KMS-11 (cell line): ENCODE measurements around the gene STXBP3.

Experiments used
- H2AFZ ChIP-seq: fragments of 200-600 bp; sonication (generic); 2 replicates; pipeline ENCODE4 v1.6.1; 2016; ENCODE audit warnings: antibody characterized with exemption, mixed run types, low read depth
- H3K27ac ChIP-seq: fragments of 200-600 bp; sonication (generic); 2 replicates; pipeline ENCODE4 v1.6.1; 2016; ENCODE audit warnings: mild to moderate bottlenecking, mixed run types
- H3K27me3 ChIP-seq: fragments of 200-600 bp; sonication (generic); 2 replicates; pipeline ENCODE4 v1.6.1; 2017; ENCODE audit warnings: mild to moderate bottlenecking, low read depth, mixed run types, moderate library complexity; ENCODE audit not compliant: insufficient read depth
- H3K36me3 ChIP-seq: fragments of 200-600 bp; sonication (generic); 2 replicates; pipeline ENCODE4 v1.6.1; 2017; ENCODE audit warnings: mild to moderate bottlenecking, mixed run types; ENCODE audit not compliant: insufficient read depth
- H3K4me1 ChIP-seq: fragments of 200-600 bp; sonication (generic); 2 replicates; pipeline ENCODE4 v1.6.1; 2016; ENCODE audit warnings: mild to moderate bottlenecking, low read depth, mixed run types; ENCODE audit not compliant: poor library complexity, severe bottlenecking
- H3K4me2 ChIP-seq: fragments of 200-600 bp; sonication (generic); 2 replicates; pipeline ENCODE4 v1.7.0; 2016; ENCODE audit warnings: mild to moderate bottlenecking, mixed run types
- H3K4me3 ChIP-seq: fragments of 200-600 bp; sonication (generic); IDR thresholded peaks from 2 replicates; pipeline ENCODE4 v1.6.1; 2017; ENCODE audit warnings: low read depth, low read length, mixed read lengths; ENCODE audit not compliant: insufficient read depth
- H3K79me2 ChIP-seq: fragments of 200-600 bp; sonication (generic); 2 replicates; pipeline ENCODE4 v1.6.1; 2016; ENCODE audit warnings: low read depth, mixed run types; ENCODE audit not compliant: insufficient read depth
- H3K9ac ChIP-seq: fragments of 200-600 bp; sonication (generic); 2 replicates; pipeline ENCODE4 v1.6.1; 2016; ENCODE audit warnings: mild to moderate bottlenecking, mixed run types
- H4K20me1 ChIP-seq: fragments of 200-600 bp; sonication (generic); 2 replicates; pipeline ENCODE4 v1.6.1; 2016; ENCODE audit warnings: mild to moderate bottlenecking, mixed run types; ENCODE audit not compliant: insufficient read depth
- TF ChIP-seq, protein P1 (sequence below): fragments of 200-600 bp; sonication (generic); conservative IDR thresholded peaks from 2 replicates; pipeline ENCODE4 v1.6.1; 2017; ENCODE audit warnings: low read depth, mild to moderate bottlenecking, antibody characterized with exemption, low read length, moderate library complexity, mixed read lengths

The STXBP3 gene

DNA sequence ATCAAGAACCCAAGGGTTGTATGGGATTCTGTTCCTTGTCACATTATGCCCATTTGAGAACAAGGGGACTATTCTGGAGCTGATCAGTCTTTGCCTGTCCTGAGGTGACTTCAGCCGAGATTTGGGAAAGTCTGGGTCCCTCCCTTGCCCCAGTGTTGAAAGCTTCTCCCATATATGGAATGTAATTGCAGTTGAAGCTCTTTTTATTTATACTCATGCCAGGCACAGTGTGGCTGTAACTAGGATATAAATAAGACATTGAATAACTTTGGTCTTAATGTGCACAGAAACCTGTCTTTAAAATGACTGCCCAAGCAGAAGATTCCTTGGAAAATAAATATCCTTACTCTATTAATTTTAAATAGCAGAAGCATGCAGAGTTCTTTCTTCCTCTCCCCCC, 95.2 kb downstream of the STXBP3 start:
- Histone ChIP-seq H3K27me3 (no peaks in the 10 kb centered on the region), H3K36me3 (no peaks in the 10 kb centered on the region), H3K4me3 (no peak overlapping the region), H4K20me1 (no peaks in the 10 kb centered on the region), H2AFZ (no peak overlapping the region), H3K79me2 (no peaks in the 10 kb centered on the region), H3K9ac (no peak overlapping the region), H3K27ac (no peak overlapping the region), H3K4me2 (no peak overlapping the region), H3K4me1 (no peaks in the 10 kb centered on the region)
- TF ChIP-seq, protein P1, sequence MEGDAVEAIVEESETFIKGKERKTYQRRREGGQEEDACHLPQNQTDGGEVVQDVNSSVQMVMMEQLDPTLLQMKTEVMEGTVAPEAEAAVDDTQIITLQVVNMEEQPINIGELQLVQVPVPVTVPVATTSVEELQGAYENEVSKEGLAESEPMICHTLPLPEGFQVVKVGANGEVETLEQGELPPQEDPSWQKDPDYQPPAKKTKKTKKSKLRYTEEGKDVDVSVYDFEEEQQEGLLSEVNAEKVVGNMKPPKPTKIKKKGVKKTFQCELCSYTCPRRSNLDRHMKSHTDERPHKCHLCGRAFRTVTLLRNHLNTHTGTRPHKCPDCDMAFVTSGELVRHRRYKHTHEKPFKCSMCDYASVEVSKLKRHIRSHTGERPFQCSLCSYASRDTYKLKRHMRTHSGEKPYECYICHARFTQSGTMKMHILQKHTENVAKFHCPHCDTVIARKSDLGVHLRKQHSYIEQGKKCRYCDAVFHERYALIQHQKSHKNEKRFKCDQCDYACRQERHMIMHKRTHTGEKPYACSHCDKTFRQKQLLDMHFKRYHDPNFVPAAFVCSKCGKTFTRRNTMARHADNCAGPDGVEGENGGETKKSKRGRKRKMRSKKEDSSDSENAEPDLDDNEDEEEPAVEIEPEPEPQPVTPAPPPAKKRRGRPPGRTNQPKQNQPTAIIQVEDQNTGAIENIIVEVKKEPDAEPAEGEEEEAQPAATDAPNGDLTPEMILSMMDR: no peak

DNA sequence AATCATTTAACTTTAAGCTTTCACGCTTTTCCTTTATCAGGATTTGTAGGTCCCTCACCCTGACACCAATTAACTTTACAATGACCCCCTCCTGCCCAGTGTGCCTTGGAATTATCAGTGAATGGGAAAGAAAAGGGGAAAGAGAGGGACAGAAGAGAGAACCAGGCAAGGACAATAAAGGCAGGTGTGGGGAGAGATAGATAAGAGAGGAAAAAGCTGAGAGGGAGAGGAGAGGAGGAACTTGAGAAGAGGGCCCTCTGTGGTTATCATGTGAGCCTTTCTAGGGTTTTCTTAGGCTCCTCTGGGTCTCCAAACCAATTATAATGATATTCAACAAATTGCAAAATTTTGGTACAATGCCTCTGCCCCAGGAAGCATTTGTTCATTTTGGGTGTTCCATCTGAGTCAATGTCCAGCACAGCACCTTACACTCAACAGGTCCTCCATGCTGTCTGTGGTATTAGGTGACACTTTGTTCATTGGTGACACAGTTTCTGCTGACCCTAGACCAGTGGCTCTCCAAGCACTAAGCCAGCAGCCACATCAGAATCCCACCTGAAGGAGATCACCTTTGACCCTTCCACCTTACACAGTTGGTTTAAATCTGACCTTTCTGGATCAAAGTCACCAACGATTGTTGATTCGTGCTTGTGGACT, 96.2 kb downstream of the STXBP3 start:
- Histone ChIP-seq H3K4me2 (no peak overlapping the region), H3K36me3 (no peaks in the 10 kb centered on the region), H3K27ac (no peak overlapping the region), H4K20me1 (no peaks in the 10 kb centered on the region), H3K4me1 (no peaks in the 10 kb centered on the region), H3K4me3 (no peak overlapping the region), H3K9ac (no peak overlapping the region), H3K79me2 (no peaks in the 10 kb centered on the region), H2AFZ (no peak overlapping the region), H3K27me3 (no peaks in the 10 kb centered on the region)
- TF ChIP-seq, protein P1: no peak

DNA sequence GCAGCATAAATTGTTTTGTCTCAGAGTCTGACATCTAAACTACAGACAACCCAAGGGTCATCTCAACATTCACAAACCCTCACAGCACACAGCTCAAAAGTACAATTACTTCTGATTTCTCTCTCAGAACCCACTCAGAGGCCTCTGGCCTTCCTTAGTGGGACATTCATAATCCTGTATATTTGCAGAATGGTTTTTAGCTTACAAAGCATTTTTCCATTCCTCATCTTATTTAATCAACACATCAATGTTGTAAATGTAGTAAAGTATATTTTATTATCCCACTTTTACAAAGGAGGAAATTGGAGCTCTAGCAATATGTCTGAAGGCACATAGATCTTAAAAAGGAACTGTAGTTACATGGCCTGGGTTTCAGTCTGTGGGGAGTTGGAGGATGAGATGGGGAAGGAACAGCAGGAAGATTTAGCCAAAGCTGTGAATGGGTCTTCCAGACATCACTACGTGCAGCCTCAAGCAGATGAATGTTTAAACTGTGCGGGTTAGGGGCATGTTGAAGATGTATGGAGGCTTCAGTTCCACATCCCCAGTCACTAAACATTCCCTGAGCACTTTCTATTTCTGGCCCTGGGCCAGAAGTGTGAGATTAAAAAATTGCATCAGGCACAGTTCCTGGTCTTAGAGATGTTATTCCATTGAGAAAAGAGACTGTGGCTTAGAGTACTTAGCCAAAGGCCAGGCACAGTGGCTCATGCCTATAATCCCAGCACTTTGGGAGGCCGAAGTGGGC, 97.1 kb downstream of the STXBP3 start:
- TF ChIP-seq, protein P1: no peak
- Histone ChIP-seq H2AFZ (no peak overlapping the region), H3K4me2 (no peak overlapping the region), H3K27ac (no peak overlapping the region), H3K9ac (no peak overlapping the region), H3K36me3 (no peaks in the 10 kb centered on the region), H4K20me1 (no peaks in the 10 kb centered on the region), H3K4me3 (no peak overlapping the region), H3K79me2 (no peaks in the 10 kb centered on the region), H3K4me1 (no peaks in the 10 kb centered on the region), H3K27me3 (no peaks in the 10 kb centered on the region)

DNA sequence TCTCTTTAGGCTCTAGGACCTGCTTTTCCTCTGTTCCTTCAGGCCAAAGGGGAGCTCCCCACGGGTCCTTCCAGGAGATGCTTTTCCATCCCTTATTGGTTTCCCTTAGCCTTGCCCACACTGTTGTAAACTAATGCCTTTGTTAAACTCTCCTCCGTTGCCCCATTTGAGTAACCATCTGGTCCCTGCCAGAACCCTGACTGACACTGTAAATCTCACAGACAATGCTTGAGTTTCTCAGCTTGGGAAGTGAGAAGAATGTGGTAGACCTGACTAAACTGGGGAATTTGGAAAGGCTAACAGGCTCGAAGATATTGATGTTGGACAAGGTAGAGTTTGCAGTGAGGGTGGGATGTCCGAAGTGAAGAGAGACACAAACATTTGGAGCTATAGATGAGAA, 99.0 kb downstream of the STXBP3 start:
- Histone ChIP-seq H2AFZ (no peak overlapping the region), H3K9ac (no peak overlapping the region), H3K27me3 (no peaks in the 10 kb centered on the region)

More for the DNA sequence above, 99.0 kb downstream of the STXBP3 start:
- Histone ChIP-seq H3K27ac (no peak overlapping the region), H3K36me3 (no peaks in the 10 kb centered on the region), H3K4me3 (no peak overlapping the region), H3K4me2 (no peak overlapping the region), H3K4me1 (no peaks in the 10 kb centered on the region), H4K20me1 (no peaks in the 10 kb centered on the region), H3K79me2 (no peaks in the 10 kb centered on the region)
- TF ChIP-seq, protein P1: no peak
